T-helper 17 cell (primary cell): ENCODE results near the gene TMEM151B. TPM values are rescaled to one million over a fixed set of nuclear protein-coding genes. Genes with fewer than 3 reads are reported as not detected.

Experiments used
- ATAC-seq: fragments of 150-1000 bp; cut with Tn5 transposase; 2 replicates; pipeline ENCODE4 v1.10.0; 2021; ENCODE audit warnings: mild to moderate bottlenecking, moderate library complexity
- DNase-seq, 3 donors: peaks; one replicate each; pipeline versions ENCODE4 v3.0.0 to v3.0.0-alpha.2; 2020 to 2021
- H3K9me3 ChIP-seq: one replicate; pipeline ENCODE4 v1.7.0; 2013; ENCODE audit warnings: low read length, mild to moderate bottlenecking; ENCODE audit not compliant: control insufficient read depth, poor library complexity, severe bottlenecking
- H3K27ac Mint-ChIP-seq: one replicate; pipeline ENCODE4 v1.8.0; 2022; ENCODE audit warnings: mild to moderate bottlenecking, moderate library complexity, mixed read lengths
- H3K27me3 Mint-ChIP-seq: one replicate; pipeline ENCODE4 v1.8.0; 2022; ENCODE audit warnings: mixed read lengths
- H3K36me3 Mint-ChIP-seq: one replicate; pipeline ENCODE4 v1.8.0; 2022; ENCODE audit warnings: low read depth, mixed read lengths
- H3K4me1 Mint-ChIP-seq: one replicate; pipeline ENCODE4 v1.8.0; 2022; ENCODE audit warnings: mild to moderate bottlenecking, mixed read lengths
- H3K4me3 Mint-ChIP-seq: one replicate; pipeline ENCODE4 v1.8.0; 2022; ENCODE audit warnings: mild to moderate bottlenecking, moderate library complexity, mixed read lengths
- total RNA-seq, 4 donors: library from RNA in 2 of 4; stranded (reverse) in 2 of 4; gene quantifications; one replicate each; pipeline ENCODE4 v1.2.3 and lab custom pipeline; 2022 to 2026

Gene TMEM151B
- total RNA-seq, 2 donors from 2014 or later, result not detected

GRCh38 chr6:44250067-44250717, 20.1 kb upstream of the TMEM151B start:
- Mint-ChIP-seq H3K27me3 (peaks cover 6% of the 10 kb centered on the region), H3K27ac (peak overlapping the region; percentile 87), H3K4me1 (peaks cover 64% of the 10 kb centered on the region), H3K4me3 (peak overlapping the region; percentile 49), H3K36me3 (peaks cover 18% of the 10 kb centered on the region)
- H3K9me3 ChIP-seq, result no peaks in the 10 kb centered on the region
- DNase-seq, result no peak
- ATAC-seq, result no peak

- Mint-ChIP-seq H3K27me3 (peaks cover 6% of the 10 kb centered on the region), H3K4me3 (no peak overlapping the region), H3K27ac (peak overlapping the region; percentile 87), H3K36me3 (peaks cover 18% of the 10 kb centered on the region), H3K4me1 (peaks cover 66% of the 10 kb centered on the region)
- no peak for ATAC-seq
- H3K9me3 ChIP-seq, result no peaks in the 10 kb centered on the region
- DNase-seq, result no peak
These were observed 19.5 kb upstream of the TMEM151B start for GRCh38 chr6:44250718-44251123.

DNA sequence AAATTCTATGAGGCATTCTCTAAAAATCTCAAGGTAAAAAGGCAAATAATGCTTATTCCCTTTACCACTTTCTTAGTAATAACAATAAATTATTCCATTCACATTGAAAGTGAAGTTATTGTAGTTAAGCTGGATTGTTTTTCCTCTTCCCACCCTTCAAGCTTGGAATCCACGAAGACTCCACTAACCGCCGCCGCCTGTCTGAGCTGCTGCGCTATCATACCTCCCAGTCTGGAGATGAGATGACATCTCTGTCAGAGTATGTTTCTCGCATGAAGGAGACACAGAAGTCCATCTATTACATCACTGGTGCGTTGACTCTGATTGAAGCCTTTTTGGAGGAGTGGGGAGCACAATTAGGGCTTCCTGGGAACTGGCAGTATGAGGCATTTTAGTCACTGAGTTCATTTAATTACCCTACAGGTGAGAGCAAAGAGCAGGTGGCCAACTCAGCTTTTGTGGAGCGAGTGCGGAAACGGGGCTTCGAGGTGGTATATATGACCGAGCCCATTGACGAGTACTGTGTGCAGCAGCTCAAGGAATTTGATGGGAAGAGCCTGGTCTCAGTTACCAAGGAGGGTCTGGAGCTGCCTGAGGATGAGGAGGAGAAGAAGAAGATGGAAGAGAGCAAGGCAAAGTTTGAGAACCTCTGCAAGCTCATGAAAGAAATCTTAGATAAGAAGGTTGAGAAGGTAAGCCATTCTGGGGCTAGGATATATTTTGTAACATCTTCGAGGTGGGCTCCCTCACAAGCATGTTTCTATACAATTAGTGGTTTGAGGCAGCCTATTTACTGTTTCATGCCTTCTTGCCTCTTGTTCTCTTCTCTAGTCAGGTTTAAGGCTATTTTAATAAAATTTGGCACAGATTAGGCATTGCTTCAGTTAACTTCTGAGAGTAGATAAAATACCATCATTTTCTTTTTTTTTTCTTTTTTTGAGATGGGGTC, 18.4 kb upstream of the TMEM151B start:
- Mint-ChIP-seq H3K36me3 (peaks cover 17% of the 10 kb centered on the region), H3K4me1 (peaks cover 73% of the 10 kb centered on the region), H3K27ac (peak overlapping the region; percentile 98), H3K27me3 (peaks cover 6% of the 10 kb centered on the region), H3K4me3 (peak overlapping the region; percentile 55)
- no peaks in the 10 kb centered on the region for H3K9me3 ChIP-seq
- ATAC-seq, result no peak
- DNase-seq, result no peak

DNA sequence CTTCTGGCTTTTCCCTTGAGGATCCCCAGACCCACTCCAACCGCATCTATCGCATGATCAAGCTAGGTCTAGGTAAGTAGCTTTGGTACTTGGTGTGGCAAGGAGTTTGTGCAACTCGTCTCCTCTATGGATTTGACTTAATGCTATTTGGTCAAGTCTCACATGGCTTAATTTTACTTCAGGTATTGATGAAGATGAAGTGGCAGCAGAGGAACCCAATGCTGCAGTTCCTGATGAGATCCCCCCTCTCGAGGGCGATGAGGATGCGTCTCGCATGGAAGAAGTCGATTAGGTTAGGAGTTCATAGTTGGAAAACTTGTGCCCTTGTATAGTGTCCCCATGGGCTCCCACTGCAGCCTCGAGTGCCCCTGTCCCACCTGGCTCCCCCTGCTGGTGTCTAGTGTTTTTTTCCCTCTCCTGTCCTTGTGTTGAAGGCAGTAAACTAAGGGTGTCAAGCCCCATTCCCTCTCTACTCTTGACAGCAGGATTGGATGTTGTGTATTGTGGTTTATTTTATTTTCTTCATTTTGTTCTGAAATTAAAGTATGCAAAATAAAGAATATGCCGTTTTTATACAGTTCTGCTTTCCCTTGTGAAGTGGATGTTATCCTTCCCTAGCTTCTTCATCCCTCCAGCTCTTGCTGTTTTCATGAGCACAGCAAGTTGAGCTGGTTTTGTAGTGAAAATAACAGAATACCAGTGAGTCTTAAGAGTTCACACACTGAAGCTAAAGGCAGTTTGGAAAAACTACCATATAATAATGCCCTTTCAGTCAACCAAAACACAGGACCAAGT, 16.7 kb upstream of the TMEM151B start:
- peak in 2 of 3 donors; percentile 36 to 52 for DNase-seq
- Mint-ChIP-seq H3K4me3 (peak overlapping the region; percentile 25), H3K36me3 (peaks cover 15% of the 10 kb centered on the region), H3K27ac (peak overlapping the region; percentile 98), H3K27me3 (no peaks in the 10 kb centered on the region), H3K4me1 (peaks cover 73% of the 10 kb centered on the region)
- peak; percentile 22 for ATAC-seq
- no peaks in the 10 kb centered on the region for H3K9me3 ChIP-seq

- H3K9me3 ChIP-seq, result no peaks in the 10 kb centered on the region
- Mint-ChIP-seq H3K4me3 (peak overlapping the region; percentile 94), H3K27me3 (no peaks in the 10 kb centered on the region), H3K4me1 (peaks cover 67% of the 10 kb centered on the region), H3K36me3 (peaks cover 12% of the 10 kb centered on the region), H3K27ac (peak overlapping the region; percentile 98)
- ATAC-seq, result no peak
- DNase-seq, result no peak
These were observed 15.8 kb upstream of the TMEM151B start for GRCh38 chr6:44254191-44255104.

GRCh38 chr6:44255105-44255808, 15.0 kb upstream of the TMEM151B start:
- peak overlapping the region; percentile 98 for H3K27ac Mint-ChIP-seq
- H3K4me1 Mint-ChIP-seq, result peaks cover 59% of the 10 kb centered on the region
- H3K9me3 ChIP-seq, result no peaks in the 10 kb centered on the region
- peaks cover 7% of the 10 kb centered on the region for H3K36me3 Mint-ChIP-seq
- no peaks in the 10 kb centered on the region for H3K27me3 Mint-ChIP-seq
- no peak for ATAC-seq
- peak overlapping the region; percentile 94 for H3K4me3 Mint-ChIP-seq
- no peak for DNase-seq

GRCh38 chr6:44255871-44256774, 14.1 kb upstream of the TMEM151B start:
- Mint-ChIP-seq H3K4me1 (peaks cover 58% of the 10 kb centered on the region), H3K4me3 (peak overlapping the region; percentile 94), H3K27ac (peak overlapping the region; percentile 98), H3K27me3 (no peaks in the 10 kb centered on the region), H3K36me3 (peaks cover 12% of the 10 kb centered on the region)
- DNase-seq, result no peak
- no peaks in the 10 kb centered on the region for H3K9me3 ChIP-seq
- peak; percentile 17 for ATAC-seq

DNA sequence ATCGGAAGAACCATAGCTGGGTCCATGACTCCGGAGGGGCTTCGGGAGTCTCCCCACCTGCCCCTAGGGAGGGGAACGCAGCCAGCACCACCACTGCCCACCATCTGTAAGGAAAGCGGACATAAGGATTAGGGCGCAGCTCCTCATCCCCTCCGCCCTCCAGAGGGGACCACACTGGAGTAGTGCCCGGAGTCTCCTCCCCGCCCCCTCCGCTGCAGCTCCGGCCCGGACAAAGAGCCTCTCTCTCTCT, 13.6 kb upstream of the TMEM151B start:
- ATAC-seq (no peak), DNase-seq (no peak)
- Mint-ChIP-seq H3K27ac (peak overlapping the region; percentile 98), H3K36me3 (peaks cover 13% of the 10 kb centered on the region), H3K4me1 (peaks cover 57% of the 10 kb centered on the region), H3K4me3 (peak overlapping the region; percentile 94), H3K27me3 (no peaks in the 10 kb centered on the region)
- no peaks in the 10 kb centered on the region for H3K9me3 ChIP-seq

GRCh38 chr6:44257025-44257752, 13.1 kb upstream of the TMEM151B start, which contains the start of gene SLC35B2:
Gene SLC35B2, minus strand, starts transcription at chr6:44257528. Its CDS starts 118 bp downstream, at chr6:44257410.
- Mint-ChIP-seq H3K27ac (peak within 1 kb of the TSS; percentile 98), H3K4me3 (peak within 1 kb of the TSS; percentile 94), H3K4me1 (peaks cover 54% of the 10 kb centered on the region), H3K27me3 (no peaks in the 10 kb centered on the region), H3K36me3 (peaks cover 13% of the 10 kb centered on the region)
- no peaks in the 10 kb centered on the region for H3K9me3 ChIP-seq
- ATAC-seq (peak; percentile 78), DNase-seq (peak; percentile 59 to 65 (median 65))

- peak overlapping the region; percentile 92 for H3K4me3 Mint-ChIP-seq
These were observed 12.4 kb upstream of the TMEM151B start for GRCh38 chr6:44257753-44258324.

More at GRCh38 chr6:44257753-44258324, 12.4 kb upstream of the TMEM151B start:
- peak overlapping the region; percentile 98 for H3K27ac Mint-ChIP-seq
- H3K9me3 ChIP-seq, result no peaks in the 10 kb centered on the region
- DNase-seq, result no peak
- peak; percentile 7 for ATAC-seq
- no peaks in the 10 kb centered on the region for H3K27me3 Mint-ChIP-seq
- H3K4me1 Mint-ChIP-seq, result peaks cover 58% of the 10 kb centered on the region
- H3K36me3 Mint-ChIP-seq, result peaks cover 13% of the 10 kb centered on the region
